Measurements from ENCODE around the gene SLC44A5. TPM values are rescaled to one million over a fixed set of nuclear protein-coding genes. Genes with fewer than 3 reads are reported as not detected.
"Not testable (repeated sequence)": the region's sequence is repeated elsewhere in the genome, so short reads cannot be mapped to it uniquely, and the experiment has no call there.

Gene SLC44A5
- total RNA-seq, 1 donor from 2014 or later: 0.60 TPM

- no peak for ATAC-seq
These were observed 166.7 kb downstream of the SLC44A5 start for GRCh38 chr1:75444220-75444619.

GRCh38 chr1:75440274-75440673 is 170.6 kb downstream of the SLC44A5 start:
- no peak for ATAC-seq

GRCh38 chr1:75438355-75438754 is 172.6 kb downstream of the SLC44A5 start:
- no peak for ATAC-seq

GRCh38 chr1:75431843-75432242 is 179.1 kb downstream of the SLC44A5 start:
- no peak for ATAC-seq

DNA sequence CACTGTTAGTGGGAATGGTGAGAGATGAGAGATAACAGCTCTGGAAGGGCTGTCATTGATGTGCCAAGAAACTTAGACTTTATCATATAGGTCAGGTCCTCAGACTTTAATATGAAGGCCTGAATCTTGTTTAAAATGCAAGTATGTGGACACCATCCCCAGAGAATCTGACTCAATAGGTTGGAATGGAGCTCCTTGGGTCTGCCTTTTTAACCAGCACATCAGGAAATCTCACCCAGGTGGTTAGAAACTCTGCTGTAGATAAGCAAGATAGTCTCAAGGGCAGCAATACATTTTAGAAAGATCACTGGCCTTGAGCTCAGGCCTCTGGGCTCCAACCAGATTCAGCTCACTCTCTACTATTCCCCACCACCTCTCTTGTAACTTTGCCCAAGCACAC is 180.4 kb downstream of the SLC44A5 start:
- ATAC-seq: no peak

- ATAC-seq: no peak
These were observed 184.2 kb downstream of the SLC44A5 start for GRCh38 chr1:75426688-75427087.

GRCh38 chr1:75425001-75425650 is 185.8 kb downstream of the SLC44A5 start:
- ATAC-seq: no peak

GRCh38 chr1:75423616-75424015 is 187.3 kb downstream of the SLC44A5 start:
- no peak for ATAC-seq

GRCh38 chr1:75423136-75423535 is 187.8 kb downstream of the SLC44A5 start:
- no peak for ATAC-seq

- ATAC-seq: no peak
These were observed 189.5 kb downstream of the SLC44A5 start for GRCh38 chr1:75421371-75421770.

DNA sequence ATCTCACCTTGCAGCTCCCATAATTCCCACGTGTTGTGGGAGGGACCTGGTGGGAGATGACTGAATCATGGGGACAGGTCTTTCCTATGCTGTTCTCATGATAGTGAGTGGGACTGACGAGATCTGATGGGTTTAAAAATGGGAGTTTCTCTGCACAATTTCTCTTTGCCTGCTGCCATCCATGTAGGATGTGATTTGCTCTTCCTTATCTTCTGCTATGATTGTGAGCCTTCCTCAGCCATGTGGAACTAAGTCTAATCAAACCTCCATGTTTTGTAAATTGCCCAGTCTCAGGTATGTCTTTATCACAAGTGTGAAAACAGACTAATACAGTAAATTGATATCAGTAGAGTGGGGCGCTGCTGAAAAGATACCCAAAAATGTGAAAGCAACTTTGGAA is 195.7 kb downstream of the SLC44A5 start:
- ATAC-seq: no peak

DNA sequence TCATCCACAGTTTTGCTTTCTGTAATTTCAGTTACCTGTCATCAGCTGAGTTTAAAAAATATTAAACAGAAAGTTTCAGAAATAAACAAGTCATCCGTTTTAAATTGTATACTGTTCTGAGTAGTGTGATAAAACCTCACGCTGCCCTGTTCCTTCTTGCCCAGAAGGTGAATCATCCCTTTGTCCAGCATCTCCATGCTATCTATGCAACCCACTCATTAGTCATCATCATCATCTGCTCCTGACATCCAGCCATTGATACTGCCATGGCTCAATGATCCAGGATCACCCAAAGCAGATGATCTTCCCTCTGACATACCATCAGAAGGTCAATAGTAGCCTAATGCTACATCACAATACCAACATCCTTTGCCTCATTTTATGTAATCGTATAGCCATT is 198.3 kb downstream of the SLC44A5 start:
- ATAC-seq: no peak

DNA sequence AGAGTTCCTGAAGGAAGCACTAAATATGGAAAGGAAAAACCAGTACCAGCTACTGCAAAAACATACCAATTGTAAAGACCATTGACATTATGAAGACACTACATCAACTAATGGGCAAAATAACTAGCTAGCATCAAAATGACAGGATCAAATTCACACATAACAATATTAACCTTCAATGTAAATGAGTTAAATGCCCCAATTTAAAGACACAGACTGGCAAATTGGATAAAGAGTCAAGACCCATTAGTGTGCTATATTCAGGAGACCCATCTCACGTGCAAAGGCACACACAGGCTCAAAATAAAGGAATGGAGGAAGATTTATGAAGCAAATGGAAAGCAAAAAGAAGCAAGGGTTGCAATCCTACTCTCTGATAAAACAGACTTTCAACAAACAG is 206.2 kb downstream of the SLC44A5 start:
- not testable (repeated sequence) for ATAC-seq

DNA sequence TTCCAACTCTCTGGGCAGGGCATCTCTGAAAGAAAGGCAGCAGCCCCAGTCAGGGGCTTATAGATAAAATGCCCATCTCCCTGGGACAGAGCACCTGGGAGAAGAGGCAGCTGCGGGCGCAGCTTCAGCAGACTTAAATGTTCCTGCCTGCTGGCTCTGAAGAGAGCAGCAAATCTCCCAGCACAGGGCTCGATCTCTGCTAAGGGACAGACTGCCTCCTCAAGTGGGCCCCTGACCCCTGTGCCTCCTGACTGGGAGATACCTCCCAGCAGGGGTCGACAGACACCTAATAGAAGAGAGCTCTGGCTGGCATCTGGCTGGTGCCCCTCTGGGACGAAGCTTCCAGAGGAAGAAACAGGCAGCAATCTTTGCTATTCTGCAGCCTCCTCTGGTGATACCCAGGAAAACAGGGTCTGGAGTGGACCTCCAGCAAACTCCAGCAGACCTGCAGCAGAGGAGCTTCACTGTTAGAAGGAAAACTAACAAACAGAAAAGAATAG is 207.7 kb downstream of the SLC44A5 start:
- ATAC-seq: not testable (repeated sequence)

DNA sequence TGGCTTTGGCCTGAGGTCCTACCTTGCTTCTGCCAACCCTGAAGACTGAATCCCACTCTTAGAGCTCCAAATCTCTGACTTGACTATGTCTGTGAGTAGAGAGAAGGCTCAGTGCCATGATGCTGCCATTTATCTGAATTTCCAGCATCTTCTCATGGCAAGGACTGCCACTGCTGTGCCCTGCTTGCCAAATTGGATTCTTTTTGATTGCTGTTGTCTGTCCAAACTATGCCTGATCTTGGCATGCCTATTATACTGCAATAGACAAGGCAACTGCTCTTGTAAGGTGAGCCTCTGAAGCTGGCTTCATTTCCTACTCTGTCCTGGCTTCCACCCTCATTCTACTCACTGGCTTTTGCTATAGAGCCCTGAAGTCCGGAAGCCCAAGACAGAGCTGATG is 210.2 kb downstream of the SLC44A5 start:
- no peak for ATAC-seq

DNA sequence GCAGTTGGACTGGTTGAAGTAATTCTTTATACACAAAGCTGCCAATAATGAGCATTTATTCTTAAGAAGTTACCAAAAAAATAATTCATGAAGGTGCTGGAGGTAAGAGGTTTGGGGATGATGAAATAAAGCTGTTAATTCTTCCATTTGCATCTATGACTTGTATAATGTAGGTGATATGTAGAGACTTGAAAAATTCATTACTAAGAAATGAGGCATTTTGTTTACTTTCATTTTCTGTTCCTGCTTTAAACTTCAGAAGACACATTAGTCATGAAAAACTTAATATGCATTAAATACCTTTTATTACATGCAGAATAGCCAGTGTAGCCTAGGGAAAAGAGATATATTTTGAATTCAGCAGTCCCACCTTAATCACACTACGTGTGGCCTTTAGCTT is 214.2 kb downstream of the SLC44A5 start:
- ATAC-seq: no peak

DNA sequence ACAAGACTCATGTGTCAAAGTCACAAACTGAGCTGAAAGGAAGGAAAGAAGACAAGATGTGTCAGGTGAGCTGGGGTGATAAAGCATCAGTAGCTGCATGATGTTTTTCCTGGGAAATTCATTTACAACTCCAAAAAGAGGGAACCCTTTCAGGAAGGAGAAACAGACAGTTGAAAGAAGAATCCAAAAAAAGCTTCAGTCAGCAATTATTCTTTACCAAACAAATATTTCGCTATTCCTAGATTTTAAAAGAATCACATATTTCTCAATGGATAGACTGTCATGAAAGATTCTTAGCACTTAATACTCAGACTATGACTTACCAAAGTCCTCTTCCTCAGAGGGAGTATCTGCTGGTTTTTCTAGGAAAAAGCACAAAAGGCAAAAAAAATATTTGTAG is 214.7 kb downstream of the SLC44A5 start:
- no peak for ATAC-seq

GRCh38 chr1:75394386-75395139 is 216.4 kb downstream of the SLC44A5 start:
- ATAC-seq: no peak

DNA sequence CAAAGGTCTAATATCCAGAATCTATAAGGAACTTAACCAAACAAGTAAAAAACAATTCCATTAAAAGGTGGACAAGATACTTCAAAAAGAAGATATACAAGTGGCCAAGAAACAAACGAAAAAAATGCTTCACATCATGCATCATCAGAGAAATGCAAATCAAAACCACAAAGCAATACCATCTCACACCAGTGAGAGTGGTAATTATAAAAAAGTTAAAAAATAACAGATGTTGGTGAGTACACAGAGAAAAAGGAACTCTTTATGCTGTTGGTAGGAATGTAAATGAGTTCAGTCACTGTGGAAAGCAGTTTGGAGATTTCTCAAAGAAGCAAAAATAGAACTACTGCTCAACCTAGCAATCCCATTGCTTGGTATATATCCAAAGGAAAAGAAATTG is 218.6 kb downstream of the SLC44A5 start:
- no peak for ATAC-seq

GRCh38 chr1:75375476-75376447 is 235.2 kb downstream of the SLC44A5 start:
- not testable (repeated sequence) for ATAC-seq

- ATAC-seq: no peak
These were observed 237.3 kb downstream of the SLC44A5 start for GRCh38 chr1:75373542-75374159.

DNA sequence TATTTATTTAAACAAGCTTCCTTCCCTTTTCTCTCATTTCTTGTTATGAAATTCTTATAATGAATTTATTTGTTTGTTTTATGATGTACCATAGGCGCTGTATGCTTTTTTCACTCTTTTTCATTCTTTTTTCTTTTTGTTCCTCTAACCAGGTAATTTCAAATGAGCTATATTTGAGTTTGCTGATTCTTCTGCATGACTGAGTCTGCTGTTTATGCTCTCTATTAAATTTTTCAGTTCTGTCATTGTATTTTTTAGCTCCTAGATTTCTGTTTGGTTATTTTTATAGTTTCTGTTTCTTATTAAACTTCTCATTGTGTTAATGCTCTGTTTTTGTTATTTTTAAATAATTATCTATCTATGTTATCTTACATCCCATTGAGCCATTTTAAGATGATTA is 244.3 kb downstream of the SLC44A5 start:
- no peak for ATAC-seq
